NCI-H2227 (cell line): ENCODE data around the gene RASSF5.
"Not testable (repeated sequence)": the region's sequence is repeated elsewhere in the genome, so short reads cannot be mapped to it uniquely, and the experiment has no call there.

Source experiments
- DNase-seq: peaks from one replicate; lab custom pipeline; 2025; ENCODE audit not compliant: unreplicated experiment; lab: John Stamatoyannopoulos, UW

The RASSF5 gene

GRCh38 chr1:206626396-206626795 lies 119.1 kb downstream of the RASSF5 start:
- not testable (repeated sequence) for DNase-seq

GRCh38 chr1:206628916-206629315 lies 121.6 kb downstream of the RASSF5 start:
- no peak for DNase-seq

- DNase-seq, result peak; percentile 79
Measured at GRCh38 chr1:206631085-206631509, 123.8 kb downstream of the RASSF5 start.

- DNase-seq, result no peak
Measured at GRCh38 chr1:206633708-206634121, 126.4 kb downstream of the RASSF5 start.

- DNase-seq, result peak; percentile 95
Measured at GRCh38 chr1:206634365-206635079, 127.2 kb downstream of the RASSF5 start.

- DNase-seq, result peak; percentile 97
Measured at GRCh38 chr1:206635080-206635977, 128.0 kb downstream of the RASSF5 start, which contains the start of gene DYRK3. Gene DYRK3, plus strand, starts transcription at chr1:206635536. Its CDS starts 168 bp downstream, at chr1:206635704.

GRCh38 chr1:206635978-206636345 lies 128.6 kb downstream of the RASSF5 start:
- no peak for DNase-seq

GRCh38 chr1:206636671-206637070 lies 129.3 kb downstream of the RASSF5 start:
- no peak for DNase-seq

- DNase-seq, result no peak
Measured at GRCh38 chr1:206637605-206638004, 130.3 kb downstream of the RASSF5 start.
